Measurements from ENCODE around the gene BUD31.
"Not testable (repeated sequence)": the region's sequence is repeated elsewhere in the genome, so short reads cannot be mapped to it uniquely, and the experiment has no call there.

The BUD31 gene

GRCh38 chr7:99428972-99429566, 20.3 kb downstream of the BUD31 start:
- DNase-seq (ENCODE audit: low read depth in 1 of 2, low spot score in 1 of 2) = no peak

- no peak for DNase-seq (ENCODE audit: low read depth in 1 of 2, low spot score in 1 of 2)
Observed at GRCh38 chr7:99429756-99430155, 21.0 kb downstream of the BUD31 start.

GRCh38 chr7:99431756-99432540, 23.2 kb downstream of the BUD31 start:
- not testable (repeated sequence) for DNase-seq (ENCODE audit: low read depth in 1 of 2, low spot score in 1 of 2)

GRCh38 chr7:99433158-99433557, 24.4 kb downstream of the BUD31 start:
- no peak for DNase-seq (ENCODE audit: low read depth in 1 of 2, low spot score in 1 of 2)

- DNase-seq (ENCODE audit: low read depth in 1 of 2, low spot score in 1 of 2) = no peak
Observed at GRCh38 chr7:99437946-99438572, 29.3 kb downstream of the BUD31 start.

- DNase-seq (ENCODE audit: low read depth in 1 of 2, low spot score in 1 of 2) = peak; percentile 84 to 90
Observed at GRCh38 chr7:99438573-99439480, 30.1 kb downstream of the BUD31 start, which contains the start of the genes CPSF4 and PTCD1. CPSF4 (plus strand) TSS chr7:99438943; CDS start chr7:99439083, 140 bp downstream. PTCD1 (minus strand) TSS chr7:99438798; CDS start chr7:99435242, 3,556 bp downstream.

GRCh38 chr7:99440195-99440594, 31.4 kb downstream of the BUD31 start:
- no peak for DNase-seq (ENCODE audit: low read depth in 1 of 2, low spot score in 1 of 2)

GRCh38 chr7:99446096-99446495, 37.3 kb downstream of the BUD31 start:
- no peak for DNase-seq (ENCODE audit: low read depth in 1 of 2, low spot score in 1 of 2)

- DNase-seq (ENCODE audit: low read depth in 1 of 2, low spot score in 1 of 2) = no peak
Observed at GRCh38 chr7:99447943-99448342, 39.2 kb downstream of the BUD31 start.

- no peak for DNase-seq (ENCODE audit: low read depth in 1 of 2, low spot score in 1 of 2)
Observed at GRCh38 chr7:99448855-99449254, 40.1 kb downstream of the BUD31 start.

GRCh38 chr7:99449326-99449725, 40.6 kb downstream of the BUD31 start:
- no peak for DNase-seq (ENCODE audit: low read depth in 1 of 2, low spot score in 1 of 2)

- no peak for DNase-seq (ENCODE audit: low read depth in 1 of 2, low spot score in 1 of 2)
Observed at GRCh38 chr7:99451936-99452335, 43.2 kb downstream of the BUD31 start.

GRCh38 chr7:99452541-99452940, 43.8 kb downstream of the BUD31 start:
- DNase-seq (ENCODE audit: low read depth in 1 of 2, low spot score in 1 of 2) = no peak

- DNase-seq (ENCODE audit: low read depth in 1 of 2, low spot score in 1 of 2) = no peak
Observed at GRCh38 chr7:99453105-99453504, 44.3 kb downstream of the BUD31 start.

- no peak for DNase-seq (ENCODE audit: low read depth in 1 of 2, low spot score in 1 of 2)
Observed at GRCh38 chr7:99455874-99456273, 47.1 kb downstream of the BUD31 start.

- no peak for DNase-seq (ENCODE audit: low read depth in 1 of 2, low spot score in 1 of 2)
Observed at GRCh38 chr7:99456288-99456687, 47.5 kb downstream of the BUD31 start.

GRCh38 chr7:99457050-99457649, 48.4 kb downstream of the BUD31 start:
- no peak for DNase-seq (ENCODE audit: low read depth in 1 of 2, low spot score in 1 of 2)

- DNase-seq (ENCODE audit: low read depth in 1 of 2, low spot score in 1 of 2) = no peak
Observed at GRCh38 chr7:99457650-99458493, 49.1 kb downstream of the BUD31 start.

- no peak for DNase-seq (ENCODE audit: low read depth in 1 of 2, low spot score in 1 of 2)
Observed at GRCh38 chr7:99459087-99459486, 50.3 kb downstream of the BUD31 start.

GRCh38 chr7:99460651-99461050, 51.9 kb downstream of the BUD31 start:
- DNase-seq (ENCODE audit: low read depth in 1 of 2, low spot score in 1 of 2) = no peak

Measured in activated CD4-positive, alpha-beta T cell treated with anti-CD3 and anti-CD28 coated beads, Interleukin-2, amount 50 U/mL, for 24 hours (primary cell).